IMR-90 (cell line): Measurements from ENCODE around the gene GPX4.

Experiments
- CEBPB ChIP-seq: IDR thresholded peaks from 2 replicates; pipeline ENCODE4 v1.6.1; 2012; ENCODE audit warnings: low read depth, low read length, improper control_type of control experiment
- MAFK ChIP-seq: IDR thresholded peaks from 2 replicates; pipeline ENCODE4 v1.6.1; 2012; ENCODE audit warnings: low read depth, low read length, improper control_type of control experiment
- MAZ ChIP-seq: IDR thresholded peaks from 2 replicates; pipeline ENCODE4 v1.6.1; 2012; ENCODE audit warnings: low read depth, mild to moderate bottlenecking, low read length, improper control_type of control experiment, moderate library complexity, borderline replicate concordance
- MXI1 ChIP-seq: IDR thresholded peaks from 2 replicates; pipeline ENCODE4 v1.6.1; 2012; ENCODE audit warnings: low read depth, mild to moderate bottlenecking, low read length, moderate library complexity, borderline replicate concordance
- TF ChIP-seq, protein P1 (sequence below): conservative IDR thresholded peaks from 2 replicates; pipeline ENCODE4 v1.5.1; 2012; ENCODE audit warnings: mild to moderate bottlenecking, low read depth, low read length, improper control_type of control experiment

DNA sequence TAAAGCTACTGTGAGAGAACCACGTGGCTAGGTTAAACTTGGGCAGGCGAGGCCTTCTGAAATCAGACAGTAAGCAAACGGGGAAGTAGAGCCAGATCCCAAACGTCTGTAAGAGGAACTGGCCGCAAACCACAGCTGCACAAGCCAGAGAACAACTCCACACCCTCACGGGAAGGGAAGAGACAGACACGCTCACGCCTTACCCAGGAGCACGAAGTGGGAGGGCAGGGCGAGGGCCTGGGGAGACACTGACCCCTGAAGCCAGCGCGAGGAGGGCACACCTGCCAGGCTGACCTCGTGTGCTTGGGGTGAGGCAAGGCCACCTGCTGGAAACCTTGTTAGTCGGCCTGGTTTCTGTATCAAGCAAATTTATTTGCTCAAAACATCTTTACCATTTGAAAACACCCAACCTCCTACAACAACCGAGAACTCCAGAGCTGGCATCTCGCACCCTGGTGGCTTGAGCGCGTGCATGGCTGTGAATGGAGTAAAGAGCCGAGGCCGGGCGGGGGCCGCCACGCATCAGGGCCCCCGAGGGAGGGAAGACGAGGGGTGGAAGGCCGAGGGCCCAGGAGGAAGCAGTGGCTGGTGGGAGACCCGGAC, 15.9 kb upstream of the GPX4 start:
- TF ChIP-seq MAFK (no peak), CEBPB (no peak), MXI1 (no peak), MAZ (no peak)
- TF ChIP-seq, protein P1, sequence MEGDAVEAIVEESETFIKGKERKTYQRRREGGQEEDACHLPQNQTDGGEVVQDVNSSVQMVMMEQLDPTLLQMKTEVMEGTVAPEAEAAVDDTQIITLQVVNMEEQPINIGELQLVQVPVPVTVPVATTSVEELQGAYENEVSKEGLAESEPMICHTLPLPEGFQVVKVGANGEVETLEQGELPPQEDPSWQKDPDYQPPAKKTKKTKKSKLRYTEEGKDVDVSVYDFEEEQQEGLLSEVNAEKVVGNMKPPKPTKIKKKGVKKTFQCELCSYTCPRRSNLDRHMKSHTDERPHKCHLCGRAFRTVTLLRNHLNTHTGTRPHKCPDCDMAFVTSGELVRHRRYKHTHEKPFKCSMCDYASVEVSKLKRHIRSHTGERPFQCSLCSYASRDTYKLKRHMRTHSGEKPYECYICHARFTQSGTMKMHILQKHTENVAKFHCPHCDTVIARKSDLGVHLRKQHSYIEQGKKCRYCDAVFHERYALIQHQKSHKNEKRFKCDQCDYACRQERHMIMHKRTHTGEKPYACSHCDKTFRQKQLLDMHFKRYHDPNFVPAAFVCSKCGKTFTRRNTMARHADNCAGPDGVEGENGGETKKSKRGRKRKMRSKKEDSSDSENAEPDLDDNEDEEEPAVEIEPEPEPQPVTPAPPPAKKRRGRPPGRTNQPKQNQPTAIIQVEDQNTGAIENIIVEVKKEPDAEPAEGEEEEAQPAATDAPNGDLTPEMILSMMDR, result no peak
